ENCODE measurements around the gene STPG2. TPM values are rescaled to one million over a fixed set of nuclear protein-coding genes. Genes with fewer than 3 reads are reported as not detected.

The STPG2 gene
- total and polyA plus RNA-seq, 2 donors (not counting 1 experiment from before 2014, with no cell fraction given), result 0.13 to 0.49 TPM

DNA sequence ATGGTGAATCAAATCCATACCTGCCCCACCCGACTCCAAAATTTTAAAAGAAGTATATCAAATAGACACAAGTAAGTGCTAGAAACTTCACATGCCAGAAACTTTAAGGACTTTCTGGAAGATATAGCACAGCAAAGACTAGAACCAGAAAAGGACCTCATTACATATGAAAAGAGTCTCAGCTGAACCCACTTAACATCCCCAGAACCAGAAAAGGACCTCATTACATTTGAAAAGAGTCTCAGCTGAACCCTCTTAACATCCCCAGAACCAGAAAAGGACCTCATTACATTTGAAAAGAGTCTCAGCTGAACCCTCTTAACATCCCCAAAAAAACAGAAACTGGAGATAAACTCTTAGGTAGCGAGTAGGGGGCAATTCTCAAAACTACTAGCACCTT lies 32.3 kb downstream of the STPG2 start:
- H3K79me2 ChIP-seq (ENCODE audit: control insufficient read depth, insufficient read depth, low read length), result no peaks in the 10 kb centered on the region
- DNase-seq (no peak), ATAC-seq (ENCODE audit: low read depth) (no peak)
- no peaks in the 10 kb centered on the region for H4K20me1 ChIP-seq (ENCODE audit: control insufficient read depth, insufficient read depth, low read length, poor library complexity, severe bottlenecking)
- H2AFZ ChIP-seq (ENCODE audit: insufficient read depth, low read depth, low read length, poor library complexity, severe bottlenecking), result no peak overlapping the region
- no CpG with 5 or more reads among the region's 2 CpGs for WGBS (ENCODE audit: insufficient coverage)
- H3K27me3 Mint-ChIP-seq, result no peaks in the 10 kb centered on the region
- no peak overlapping the region for H3K27ac Mint-ChIP-seq
- no peak overlapping the region for H3K4me3 ChIP-seq (ENCODE audit: control extremely low read depth in 1 of 5, extremely low read depth in 1 of 5, insufficient read depth in 1 of 5, low read depth in 2 of 5, low read length in 4 of 5)
- H3K9ac ChIP-seq (ENCODE audit: low read length), result no peak overlapping the region
- no peak overlapping the region for H3K4me2 ChIP-seq (replicated peaks; ENCODE audit: low read depth, low read length, poor library complexity, severe bottlenecking)
- H3K4me1 Mint-ChIP-seq, result no peaks in the 10 kb centered on the region
- H3K36me3 ChIP-seq (replicated peaks in 1 of 2; ENCODE audit: control extremely low read depth in 1 of 2, control insufficient read depth in 1 of 2, extremely low read depth in 1 of 2, insufficient read depth in 2 of 2, low read length in 1 of 2), result no peaks in the 10 kb centered on the region
- H3K4me3 Mint-ChIP-seq, result no peak overlapping the region
- no peaks in the 10 kb centered on the region for H3K9me3 ChIP-seq (ENCODE audit: control extremely low read depth in 1 of 3, control insufficient read depth in 2 of 3, insufficient read depth in 1 of 3, low read length in 2 of 3)
- no peak for TF ChIP-seq CTCF (IDR thresholded peaks at IDR 0.05)
- CTCF ChIA-PET, result no interaction called here
- no peaks in the 10 kb centered on the region for H3K9me3 Mint-ChIP-seq (ENCODE audit: insufficient read depth)
- no peaks in the 10 kb centered on the region for H3K4me1 ChIP-seq (ENCODE audit: control insufficient read depth in 2 of 2, insufficient read depth in 2 of 2, low read length in 2 of 2)
- intact Hi-C loops (cut with micrococcal nuclease), result no loop called here
- POLR2A ChIA-PET, result no interaction called here
- no peak overlapping the region for H3K27ac ChIP-seq (ENCODE audit: low read length in 2 of 2)
- no peaks in the 10 kb centered on the region for H3K27me3 ChIP-seq (replicated peaks in 1 of 4; ENCODE audit: control extremely low read depth in 1 of 4, control insufficient read depth in 3 of 4, insufficient read depth in 4 of 4, low read length in 3 of 4)

DNA sequence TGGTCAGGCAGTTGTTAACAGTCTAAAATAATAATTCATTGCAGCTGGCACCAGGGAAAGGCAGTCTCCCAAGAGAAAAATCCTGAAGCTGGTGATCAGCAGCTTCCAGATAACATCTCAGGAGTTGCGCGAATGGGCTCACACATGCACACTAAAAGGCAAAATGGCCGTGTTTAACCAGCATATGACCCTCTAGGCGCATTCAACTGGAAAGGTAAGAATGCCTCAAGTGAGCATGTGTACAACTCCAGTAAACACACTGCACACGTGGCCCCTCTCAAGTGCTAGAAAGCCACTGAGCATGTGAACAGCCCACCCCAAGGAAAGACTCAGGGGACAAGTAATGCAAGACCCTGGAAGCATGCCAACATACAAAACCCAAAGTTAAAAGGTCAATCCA lies 33.1 kb downstream of the STPG2 start:
- ChIA-PET POLR2A (no interaction called here), CTCF (no interaction called here)
- intact Hi-C loops (cut with micrococcal nuclease), result no loop called here
- no peak overlapping the region for H3K27ac Mint-ChIP-seq
- Histone ChIP-seq H3K36me3 (replicated peaks in 1 of 2; ENCODE audit: control extremely low read depth in 1 of 2, control insufficient read depth in 1 of 2, extremely low read depth in 1 of 2, insufficient read depth in 2 of 2, low read length in 1 of 2) (no peaks in the 10 kb centered on the region), H3K27ac (ENCODE audit: low read length in 2 of 2) (no peak overlapping the region), H3K9me3 (ENCODE audit: control extremely low read depth in 1 of 3, control insufficient read depth in 2 of 3, insufficient read depth in 1 of 3, low read length in 2 of 3) (no peaks in the 10 kb centered on the region), H3K27me3 (replicated peaks in 1 of 4; ENCODE audit: control extremely low read depth in 1 of 4, control insufficient read depth in 3 of 4, insufficient read depth in 4 of 4, low read length in 3 of 4) (no peaks in the 10 kb centered on the region), H2AFZ (ENCODE audit: insufficient read depth, low read depth, low read length, poor library complexity, severe bottlenecking) (no peak overlapping the region), H3K79me2 (ENCODE audit: control insufficient read depth, insufficient read depth, low read length) (no peaks in the 10 kb centered on the region), H3K9ac (ENCODE audit: low read length) (no peak overlapping the region), H3K4me1 (ENCODE audit: control insufficient read depth in 2 of 2, insufficient read depth in 2 of 2, low read length in 2 of 2) (no peaks in the 10 kb centered on the region), H4K20me1 (ENCODE audit: control insufficient read depth, insufficient read depth, low read length, poor library complexity, severe bottlenecking) (no peaks in the 10 kb centered on the region), H3K4me2 (replicated peaks; ENCODE audit: low read depth, low read length, poor library complexity, severe bottlenecking) (no peak overlapping the region), H3K4me3 (ENCODE audit: control extremely low read depth in 1 of 5, extremely low read depth in 1 of 5, insufficient read depth in 1 of 5, low read depth in 2 of 5, low read length in 4 of 5) (no peak overlapping the region)
- no peaks in the 10 kb centered on the region for H3K27me3 Mint-ChIP-seq
- no peaks in the 10 kb centered on the region for H3K9me3 Mint-ChIP-seq (ENCODE audit: insufficient read depth)
- 98% methylated on average over 4 of the region's 5 CpGs for WGBS (ENCODE audit: insufficient coverage)
- DNase-seq (no peak), ATAC-seq (ENCODE audit: low read depth) (no peak)
- TF ChIP-seq EZH2 (IDR thresholded peaks at IDR 0.05; ENCODE audit: borderline replicate concordance, insufficient read depth, low read depth, low read length, poor library complexity, severe bottlenecking), result no peak
- no peak for TF ChIP-seq CTCF (IDR thresholded peaks at IDR 0.05)
- H3K4me3 Mint-ChIP-seq, result no peak overlapping the region
- no peaks in the 10 kb centered on the region for H3K4me1 Mint-ChIP-seq

Data from B cell (primary cell).